Testis (tissue), 3 donors: ENCODE results near the gene CIBAR2. TPM values are rescaled to one million over a fixed set of nuclear protein-coding genes. Genes with fewer than 3 reads are reported as not detected.

ENCODE experiments used
- DNase-seq: peaks from one replicate; pipeline ENCODE4 v3.0.0-alpha.2; 2019
- H3K27ac ChIP-seq, 2 donors: fragments of 200-600 bp; sonication (generic); one replicate each; pipeline ENCODE4 v1.5.1; 2019
- H3K27me3 ChIP-seq: fragments of 200-600 bp; sonication (generic); one replicate; pipeline ENCODE4 v1.5.1; 2019
- H3K36me3 ChIP-seq: fragments of 200-600 bp; sonication (generic); one replicate; pipeline ENCODE4 v1.5.1; 2017; ENCODE audit warnings: low read depth; ENCODE audit errors: missing control alignments
- H3K4me1 ChIP-seq: fragments of 200-600 bp; sonication (generic); one replicate; pipeline ENCODE4 v1.5.1; 2019
- H3K4me3 ChIP-seq, 2 donors: fragments of 200-600 bp; sonication (generic); one replicate each; pipeline ENCODE4 v1.5.1; 2017 to 2019
- H3K9me3 ChIP-seq: fragments of 200-600 bp; sonication (generic); one replicate; pipeline ENCODE4 v1.5.1; 2017
- POLR2A ChIP-seq: fragments of 450-650 bp; IDR thresholded peaks from one replicate; pipeline ENCODE4 v1.6.1; 2017; ENCODE audit warnings: antibody characterized with exemption, mild to moderate bottlenecking, moderate library complexity
- WGBS, 2 donors: methylation state at CpG; one replicate each; pipeline ENCODE4 v1.1.5; 2018; 5-methylcytosine and 5-hydroxymethylcytosine counted together
- intact Hi-C: fragments of 100-400 bp; cut with DNase I; formaldehyde crosslinking; loops from one replicate; pipeline ENCODE4 v1.15.1; 2023; ENCODE audit warnings: low total_unique reads
- polyA plus RNA-seq: library from polyadenylated mRNA; stranded (reverse); fragments of 350-450 nt; fragmentation: Illumina TruSeq; extraction: RNeasy Lipid Tissue Mini Kit (QIAGEN cat#74804); gene quantifications from one replicate; pipeline ENCODE4 v1.2.3, GENCODE V29; 2014; ENCODE audit warnings: low read depth, low replicate concordance; ENCODE audit not compliant: insufficient read depth
- total RNA-seq, 2 donors: library from RNA; depleted of rRNA; stranded (reverse); fragments of >200 nt; gene quantifications; one replicate each; pipeline ENCODE4 v1.2.3, GENCODE V29; 2016
- TF ChIP-seq, protein P1 (sequence below), 3 experiments: fragments of 450-650 bp in 2 of 3; fragments of 200-600 bp in 1 of 3; sonication (generic) in 1 of 3; IDR thresholded peaks; one replicate each; pipeline ENCODE4 v1.5.1; 2016 to 2019; ENCODE audit warnings: antibody characterized with exemption in 3 of 3, mild to moderate bottlenecking in 2 of 3, moderate library complexity in 1 of 3

Gene CIBAR2
- total and polyA plus RNA-seq, 3 donors from 2014 or later = 0.24 to 1.6 TPM; not detected in 1

DNA sequence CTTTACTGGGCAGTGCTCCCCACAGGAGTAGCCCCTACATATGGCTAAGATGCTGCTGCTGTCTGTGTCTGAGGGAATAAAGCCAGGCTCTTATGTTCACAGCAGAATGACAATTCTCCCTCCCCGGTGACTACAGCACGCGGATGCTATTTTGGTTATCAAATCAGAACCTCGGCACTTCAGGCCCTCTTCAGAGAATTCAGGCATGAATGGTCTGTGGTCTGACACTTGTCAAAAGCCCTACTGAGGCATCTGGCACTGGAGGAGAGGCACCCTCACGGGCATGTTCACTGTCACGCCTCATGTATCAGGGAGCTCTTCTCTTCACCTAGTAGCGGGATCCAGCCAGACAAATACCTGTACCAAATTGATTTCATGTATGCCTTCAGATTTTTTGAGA lies 54.3 kb downstream of the CIBAR2 start:
- intact Hi-C loops = no loop called here
- DNase-seq = no peak
- no peak overlapping the region for H3K4me3 ChIP-seq
- H3K27ac ChIP-seq = no peak overlapping the region
- no peaks in the 10 kb centered on the region for H3K27me3 ChIP-seq
- no peaks in the 10 kb centered on the region for H3K36me3 ChIP-seq
- 97 to 98% methylated on average over 7 of the region's 7 CpGs for WGBS, 2 donors
- no peak for TF ChIP-seq POLR2A
- TF ChIP-seq, protein P1, sequence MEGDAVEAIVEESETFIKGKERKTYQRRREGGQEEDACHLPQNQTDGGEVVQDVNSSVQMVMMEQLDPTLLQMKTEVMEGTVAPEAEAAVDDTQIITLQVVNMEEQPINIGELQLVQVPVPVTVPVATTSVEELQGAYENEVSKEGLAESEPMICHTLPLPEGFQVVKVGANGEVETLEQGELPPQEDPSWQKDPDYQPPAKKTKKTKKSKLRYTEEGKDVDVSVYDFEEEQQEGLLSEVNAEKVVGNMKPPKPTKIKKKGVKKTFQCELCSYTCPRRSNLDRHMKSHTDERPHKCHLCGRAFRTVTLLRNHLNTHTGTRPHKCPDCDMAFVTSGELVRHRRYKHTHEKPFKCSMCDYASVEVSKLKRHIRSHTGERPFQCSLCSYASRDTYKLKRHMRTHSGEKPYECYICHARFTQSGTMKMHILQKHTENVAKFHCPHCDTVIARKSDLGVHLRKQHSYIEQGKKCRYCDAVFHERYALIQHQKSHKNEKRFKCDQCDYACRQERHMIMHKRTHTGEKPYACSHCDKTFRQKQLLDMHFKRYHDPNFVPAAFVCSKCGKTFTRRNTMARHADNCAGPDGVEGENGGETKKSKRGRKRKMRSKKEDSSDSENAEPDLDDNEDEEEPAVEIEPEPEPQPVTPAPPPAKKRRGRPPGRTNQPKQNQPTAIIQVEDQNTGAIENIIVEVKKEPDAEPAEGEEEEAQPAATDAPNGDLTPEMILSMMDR (IDR thresholded peaks at IDR 0.05) = no peak
- H3K4me1 ChIP-seq = peaks cover 24% of the 10 kb centered on the region
- no peaks in the 10 kb centered on the region for H3K9me3 ChIP-seq

DNA sequence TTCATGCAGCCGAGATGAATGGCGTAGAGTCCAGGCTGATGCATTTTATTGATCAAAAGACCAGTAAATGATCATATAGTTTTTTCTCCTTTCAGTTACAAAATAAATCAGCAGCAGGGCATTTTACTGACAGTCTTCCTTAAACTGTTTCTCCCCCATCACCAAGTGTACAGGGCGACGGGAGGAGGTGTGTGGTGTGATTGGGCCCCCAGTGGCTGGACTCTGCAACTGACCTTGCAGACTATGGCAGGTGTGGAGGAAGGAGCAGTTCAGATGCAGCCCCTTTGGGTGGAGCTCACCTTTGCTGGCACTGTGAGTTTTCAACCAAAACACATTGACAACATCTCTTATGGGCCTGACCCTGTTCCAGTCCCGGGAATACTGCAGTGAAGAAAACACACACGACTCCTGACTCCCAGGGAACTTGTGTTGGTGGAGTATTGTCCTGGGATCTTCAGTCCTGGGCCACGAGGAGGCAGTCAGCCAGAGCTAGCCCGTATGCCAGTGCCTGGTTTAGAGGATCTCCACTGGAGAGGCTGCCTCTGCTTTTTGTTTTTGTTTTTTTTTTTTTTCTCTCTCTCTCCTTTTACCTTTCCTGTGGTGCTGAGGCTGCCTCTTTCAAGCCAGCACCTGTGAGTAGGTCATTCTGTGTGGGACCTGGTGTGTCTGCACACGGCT lies 54.9 kb downstream of the CIBAR2 start:
- Histone ChIP-seq H3K4me1 (peaks cover 24% of the 10 kb centered on the region), H3K27ac (no peak overlapping the region), H3K27me3 (no peaks in the 10 kb centered on the region), H3K9me3 (no peaks in the 10 kb centered on the region), H3K36me3 (no peaks in the 10 kb centered on the region), H3K4me3 (no peak overlapping the region)
- no peak for DNase-seq
- 87 to 90% methylated on average over 9 of the region's 9 CpGs for WGBS, 2 donors
- intact Hi-C loops = no loop called here
- no peak for TF ChIP-seq POLR2A
- TF ChIP-seq, protein P1 (IDR thresholded peaks at IDR 0.05) = peak in 1 of 3 experiments; percentile 22

DNA sequence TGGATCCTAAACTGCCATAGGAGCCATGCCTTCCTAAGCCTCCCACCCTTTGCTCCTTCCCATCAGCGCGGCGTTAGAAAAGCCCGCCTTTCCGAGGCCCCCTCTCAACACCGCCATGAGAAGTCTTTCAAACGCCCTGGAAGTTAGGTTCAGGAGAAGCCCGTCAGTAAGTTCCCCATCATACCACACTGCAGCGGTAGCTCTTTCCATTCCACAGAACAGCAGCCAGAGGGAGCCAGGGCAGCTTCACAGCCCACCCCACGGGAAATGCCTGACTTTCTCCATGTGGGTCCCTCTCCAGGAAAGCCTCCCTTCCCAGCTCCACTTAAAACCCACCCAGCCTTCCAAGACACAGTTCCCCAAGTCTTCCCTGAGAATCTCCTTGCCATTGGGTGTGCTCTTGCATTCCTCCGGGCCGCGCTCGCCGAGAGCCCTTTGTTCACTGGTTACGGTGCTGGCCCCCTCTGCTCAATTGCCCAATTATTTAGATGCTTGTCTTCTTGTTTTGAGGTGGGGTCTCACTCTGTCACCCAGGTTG lies 56.0 kb downstream of the CIBAR2 start:
- 68 to 97% methylated on average over 8 to 16 of the region's 16 CpGs for WGBS, 2 donors
- peak overlapping the region; percentile 22 to 81 for H3K27ac ChIP-seq
- intact Hi-C loops = no loop called here
- H3K36me3 ChIP-seq = no peaks in the 10 kb centered on the region
- no peak for DNase-seq
- no peaks in the 10 kb centered on the region for H3K27me3 ChIP-seq
- H3K9me3 ChIP-seq = no peaks in the 10 kb centered on the region
- no peak overlapping the region for H3K4me3 ChIP-seq
- TF ChIP-seq, protein P1 (IDR thresholded peaks at IDR 0.05) = no peak
- TF ChIP-seq POLR2A = no peak
- peaks cover 29% of the 10 kb centered on the region for H3K4me1 ChIP-seq

DNA sequence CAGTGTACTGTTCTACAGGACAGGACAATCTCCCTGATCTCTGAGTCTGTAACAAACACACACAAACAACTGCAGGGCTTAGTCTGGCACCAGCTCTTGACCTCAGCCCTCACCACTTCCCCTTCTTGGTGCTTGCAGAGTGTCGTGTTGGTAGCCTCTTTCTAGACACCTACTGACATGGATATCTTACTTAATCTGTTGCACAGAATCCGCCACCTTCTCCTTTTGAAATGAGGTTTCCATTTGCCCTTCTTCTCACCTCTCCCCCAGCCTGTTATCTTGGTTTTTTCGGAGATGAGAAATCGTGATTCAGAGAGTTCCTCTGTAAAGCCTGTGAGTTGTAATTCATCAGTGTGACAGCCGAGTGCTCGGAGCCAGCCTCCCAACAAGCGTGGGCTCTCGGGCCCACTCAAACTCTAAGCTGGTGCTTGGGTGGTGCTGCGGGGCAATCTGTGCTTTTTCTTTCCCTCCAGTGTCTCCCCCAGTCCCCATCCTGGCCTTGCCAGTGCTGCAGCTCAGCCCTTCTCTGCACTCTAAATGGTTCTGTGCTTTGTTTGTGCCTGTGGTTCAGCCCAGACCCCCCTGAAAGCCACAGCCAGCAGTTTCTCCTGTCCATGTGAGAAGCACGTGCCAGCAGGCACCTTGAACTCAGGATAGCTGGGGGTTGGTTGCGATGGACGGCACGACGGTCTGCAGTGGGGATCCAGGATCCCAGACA lies 56.6 kb downstream of the CIBAR2 start:
- H3K9me3 ChIP-seq = no peaks in the 10 kb centered on the region
- H3K4me3 ChIP-seq = no peak overlapping the region
- TF ChIP-seq, protein P1 (IDR thresholded peaks at IDR 0.05) = no peak
- TF ChIP-seq POLR2A = no peak
- H3K4me1 ChIP-seq = peaks cover 35% of the 10 kb centered on the region
- intact Hi-C loops = no loop called here
- peak; percentile 62 for DNase-seq
- H3K27ac ChIP-seq = peak overlapping the region; percentile 22 to 81
- WGBS, 2 donors = 45 to 58% methylated on average over 14 of the region's 14 CpGs
- no peaks in the 10 kb centered on the region for H3K27me3 ChIP-seq
- H3K36me3 ChIP-seq = no peaks in the 10 kb centered on the region
